ENCODE measurements around the gene LMO1.

LMO1 gene

GRCh38 chr11:8263769-8264410 lies at the start of gene LMO1:
TSS of gene LMO1 (minus strand) at chr11:8263878. CDS start at chr11:8263362, 516 bp downstream.
- DNase-seq (ENCODE audit: low read depth in 1 of 2, low spot score in 1 of 2): peak; percentile 40 to 66

- no peak for DNase-seq (ENCODE audit: low read depth in 1 of 2, low spot score in 1 of 2)
Observed at GRCh38 chr11:8312986-8313385, 49.3 kb upstream of the LMO1 start.

GRCh38 chr11:8311366-8311765 lies 47.7 kb upstream of the LMO1 start:
- DNase-seq (ENCODE audit: low read depth in 1 of 2, low spot score in 1 of 2): no peak

- no peak for DNase-seq (ENCODE audit: low read depth in 1 of 2, low spot score in 1 of 2)
Observed at GRCh38 chr11:8310743-8311298, 47.1 kb upstream of the LMO1 start.

GRCh38 chr11:8309862-8310261 lies 46.2 kb upstream of the LMO1 start:
- DNase-seq (ENCODE audit: low read depth in 1 of 2, low spot score in 1 of 2): no peak

- no peak for DNase-seq (ENCODE audit: low read depth in 1 of 2, low spot score in 1 of 2)
Observed at GRCh38 chr11:8309311-8309710, 45.6 kb upstream of the LMO1 start.

- DNase-seq (ENCODE audit: low read depth in 1 of 2, low spot score in 1 of 2): no peak
Observed at GRCh38 chr11:8307601-8308000, 43.9 kb upstream of the LMO1 start.

- DNase-seq (ENCODE audit: low read depth in 1 of 2, low spot score in 1 of 2): no peak
Observed at GRCh38 chr11:8301622-8302021, 37.9 kb upstream of the LMO1 start.

- DNase-seq (ENCODE audit: low read depth in 1 of 2, low spot score in 1 of 2): no peak
Observed at GRCh38 chr11:8298801-8299786, 35.4 kb upstream of the LMO1 start.

- DNase-seq (ENCODE audit: low read depth in 1 of 2, low spot score in 1 of 2): no peak
Observed at GRCh38 chr11:8297781-8298440, 34.2 kb upstream of the LMO1 start.

GRCh38 chr11:8296872-8297271 lies 33.2 kb upstream of the LMO1 start:
- DNase-seq (ENCODE audit: low read depth in 1 of 2, low spot score in 1 of 2): no peak

GRCh38 chr11:8296038-8296649 lies 32.5 kb upstream of the LMO1 start:
- no peak for DNase-seq (ENCODE audit: low read depth in 1 of 2, low spot score in 1 of 2)

- no peak for DNase-seq (ENCODE audit: low read depth in 1 of 2, low spot score in 1 of 2)
Observed at GRCh38 chr11:8294251-8294935, 30.7 kb upstream of the LMO1 start.

GRCh38 chr11:8293171-8293570 lies 29.5 kb upstream of the LMO1 start:
- no peak for DNase-seq (ENCODE audit: low read depth in 1 of 2, low spot score in 1 of 2)

GRCh38 chr11:8292351-8292750 lies 28.7 kb upstream of the LMO1 start:
- DNase-seq (ENCODE audit: low read depth in 1 of 2, low spot score in 1 of 2): no peak

GRCh38 chr11:8291421-8292350 lies 28.0 kb upstream of the LMO1 start:
- DNase-seq (ENCODE audit: low read depth in 1 of 2, low spot score in 1 of 2): no peak

GRCh38 chr11:8290081-8290810 lies 26.6 kb upstream of the LMO1 start:
- no peak for DNase-seq (ENCODE audit: low read depth in 1 of 2, low spot score in 1 of 2)

GRCh38 chr11:8289492-8289918 lies 25.8 kb upstream of the LMO1 start:
- DNase-seq (ENCODE audit: low read depth in 1 of 2, low spot score in 1 of 2): no peak
